ENCODE data around the gene GH2.

DNA sequence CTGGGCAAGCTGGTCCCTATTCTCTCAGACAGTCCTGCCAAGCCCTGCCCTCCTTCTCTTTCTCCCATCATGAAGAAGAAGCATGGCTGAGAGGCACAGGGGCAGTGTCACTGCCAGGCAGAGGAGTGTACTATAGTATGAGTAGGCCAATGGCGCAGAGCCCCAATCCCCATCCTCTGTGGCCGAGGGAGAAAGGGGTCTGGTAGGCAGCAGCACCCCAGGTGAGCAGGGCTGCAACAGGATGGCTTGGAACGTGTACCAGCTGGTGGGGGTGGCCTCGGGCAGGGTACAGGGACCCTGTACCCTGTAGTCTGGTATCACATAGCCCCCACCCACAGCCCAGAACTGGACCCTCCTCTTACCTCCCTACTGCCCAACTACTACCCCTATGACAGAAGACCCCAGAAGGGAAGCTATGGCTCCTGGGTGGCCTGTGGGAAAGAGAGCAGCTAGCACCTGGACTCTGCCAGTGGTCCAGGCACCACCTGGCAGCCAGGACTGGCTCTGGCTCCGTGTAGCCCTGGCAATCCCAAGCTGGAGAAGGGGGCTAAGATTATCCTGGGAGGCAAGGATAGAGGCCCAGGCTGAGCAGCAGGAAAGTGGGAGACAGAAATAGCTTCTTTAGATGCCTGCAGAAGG lies 43.7 kb downstream of the GH2 start:
- TF ChIP-seq, protein P1, sequence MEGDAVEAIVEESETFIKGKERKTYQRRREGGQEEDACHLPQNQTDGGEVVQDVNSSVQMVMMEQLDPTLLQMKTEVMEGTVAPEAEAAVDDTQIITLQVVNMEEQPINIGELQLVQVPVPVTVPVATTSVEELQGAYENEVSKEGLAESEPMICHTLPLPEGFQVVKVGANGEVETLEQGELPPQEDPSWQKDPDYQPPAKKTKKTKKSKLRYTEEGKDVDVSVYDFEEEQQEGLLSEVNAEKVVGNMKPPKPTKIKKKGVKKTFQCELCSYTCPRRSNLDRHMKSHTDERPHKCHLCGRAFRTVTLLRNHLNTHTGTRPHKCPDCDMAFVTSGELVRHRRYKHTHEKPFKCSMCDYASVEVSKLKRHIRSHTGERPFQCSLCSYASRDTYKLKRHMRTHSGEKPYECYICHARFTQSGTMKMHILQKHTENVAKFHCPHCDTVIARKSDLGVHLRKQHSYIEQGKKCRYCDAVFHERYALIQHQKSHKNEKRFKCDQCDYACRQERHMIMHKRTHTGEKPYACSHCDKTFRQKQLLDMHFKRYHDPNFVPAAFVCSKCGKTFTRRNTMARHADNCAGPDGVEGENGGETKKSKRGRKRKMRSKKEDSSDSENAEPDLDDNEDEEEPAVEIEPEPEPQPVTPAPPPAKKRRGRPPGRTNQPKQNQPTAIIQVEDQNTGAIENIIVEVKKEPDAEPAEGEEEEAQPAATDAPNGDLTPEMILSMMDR (IDR thresholded peaks at IDR 0.05), result no peak
- no peak for TF ChIP-seq POLR2A (IDR thresholded peaks at IDR 0.05)

Data from esophagus squamous epithelium (tissue), 4 donors.